ENCODE data around the gene PCNT. TPM values are rescaled to one million over a fixed set of nuclear protein-coding genes. Genes with fewer than 3 reads are reported as not detected.

PCNT gene
- polyA plus RNA-seq, 1 donor from 2014 or later: 28.2 TPM

DNA sequence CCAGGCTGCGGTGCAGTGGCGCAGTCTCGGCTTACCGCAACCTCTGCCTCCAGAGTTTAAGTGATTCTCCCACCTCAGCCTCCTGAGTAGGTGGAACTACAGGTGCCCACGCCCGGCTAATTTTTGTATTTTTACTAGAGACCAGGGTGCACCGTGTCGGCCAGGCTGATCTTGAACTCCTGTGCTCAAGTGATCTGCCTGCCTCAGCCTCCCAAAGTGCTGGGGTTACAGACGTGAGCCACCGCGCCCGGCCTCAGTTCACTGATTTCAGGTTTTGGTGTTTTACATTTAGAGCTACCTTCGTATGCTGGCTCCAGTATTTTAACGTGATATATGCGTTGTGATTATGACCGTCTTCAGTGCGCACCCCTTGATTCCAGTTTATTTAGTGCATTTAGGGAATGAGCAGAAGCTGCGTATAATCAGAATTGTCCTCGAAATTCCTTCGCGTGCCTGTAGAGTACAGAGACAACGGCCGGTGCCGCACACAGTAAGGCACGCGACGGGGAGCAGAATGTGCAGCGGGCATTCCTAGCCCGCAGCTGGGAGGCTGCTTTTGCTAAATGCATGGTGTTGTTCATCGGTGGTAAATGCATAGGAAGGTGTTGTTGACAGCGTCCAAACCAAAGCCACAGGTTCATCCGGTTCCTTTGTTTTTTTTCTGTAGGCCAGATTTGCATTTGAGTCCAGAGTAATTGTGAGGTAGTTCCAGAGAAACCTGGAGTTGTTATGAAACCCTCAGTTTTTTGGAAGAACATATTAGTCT is 85.9 kb downstream of the PCNT start:
- Histone ChIP-seq H3K4me2 (ENCODE audit: low read length) (no peak overlapping the region), H3K4me3 (ENCODE audit: low read length) (no peak overlapping the region), H3K27me3 (ENCODE audit: insufficient read depth, low read depth, low read length) (no peaks in the 10 kb centered on the region), H4K20me1 (ENCODE audit: insufficient read depth) (no peaks in the 10 kb centered on the region), H3K9me3 (ENCODE audit: low read length) (no peaks in the 10 kb centered on the region), H2AFZ (ENCODE audit: low read depth, low read length) (no peak overlapping the region), H3K36me3 (ENCODE audit: insufficient read depth, low read length) (no peaks in the 10 kb centered on the region), H3F3A (ENCODE audit: insufficient read depth, low read length, poor library complexity, severe bottlenecking) (no peaks in the 10 kb centered on the region), H3K9ac (ENCODE audit: low read length) (no peak overlapping the region), H3K9me2 (ENCODE audit: insufficient read depth, low read length) (no peaks in the 10 kb centered on the region), H3K27ac (ENCODE audit: low read length) (no peak overlapping the region), H3K79me2 (replicated peaks; ENCODE audit: insufficient read depth, low read length) (no peaks in the 10 kb centered on the region)
- TF ChIP-seq, protein P1, sequence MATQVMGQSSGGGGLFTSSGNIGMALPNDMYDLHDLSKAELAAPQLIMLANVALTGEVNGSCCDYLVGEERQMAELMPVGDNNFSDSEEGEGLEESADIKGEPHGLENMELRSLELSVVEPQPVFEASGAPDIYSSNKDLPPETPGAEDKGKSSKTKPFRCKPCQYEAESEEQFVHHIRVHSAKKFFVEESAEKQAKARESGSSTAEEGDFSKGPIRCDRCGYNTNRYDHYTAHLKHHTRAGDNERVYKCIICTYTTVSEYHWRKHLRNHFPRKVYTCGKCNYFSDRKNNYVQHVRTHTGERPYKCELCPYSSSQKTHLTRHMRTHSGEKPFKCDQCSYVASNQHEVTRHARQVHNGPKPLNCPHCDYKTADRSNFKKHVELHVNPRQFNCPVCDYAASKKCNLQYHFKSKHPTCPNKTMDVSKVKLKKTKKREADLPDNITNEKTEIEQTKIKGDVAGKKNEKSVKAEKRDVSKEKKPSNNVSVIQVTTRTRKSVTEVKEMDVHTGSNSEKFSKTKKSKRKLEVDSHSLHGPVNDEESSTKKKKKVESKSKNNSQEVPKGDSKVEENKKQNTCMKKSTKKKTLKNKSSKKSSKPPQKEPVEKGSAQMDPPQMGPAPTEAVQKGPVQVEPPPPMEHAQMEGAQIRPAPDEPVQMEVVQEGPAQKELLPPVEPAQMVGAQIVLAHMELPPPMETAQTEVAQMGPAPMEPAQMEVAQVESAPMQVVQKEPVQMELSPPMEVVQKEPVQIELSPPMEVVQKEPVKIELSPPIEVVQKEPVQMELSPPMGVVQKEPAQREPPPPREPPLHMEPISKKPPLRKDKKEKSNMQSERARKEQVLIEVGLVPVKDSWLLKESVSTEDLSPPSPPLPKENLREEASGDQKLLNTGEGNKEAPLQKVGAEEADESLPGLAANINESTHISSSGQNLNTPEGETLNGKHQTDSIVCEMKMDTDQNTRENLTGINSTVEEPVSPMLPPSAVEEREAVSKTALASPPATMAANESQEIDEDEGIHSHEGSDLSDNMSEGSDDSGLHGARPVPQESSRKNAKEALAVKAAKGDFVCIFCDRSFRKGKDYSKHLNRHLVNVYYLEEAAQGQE (IDR thresholded peaks at IDR 0.05; ENCODE audit: borderline replicate concordance): no peak
- TF ChIP-seq TAF1 (IDR thresholded peaks at IDR 0.05; ENCODE audit: low read depth) (no peak), EZH2 (IDR thresholded peaks at IDR 0.05; ENCODE audit: borderline replicate concordance, insufficient read depth, low read length, poor library complexity, severe bottlenecking) (no peak), EP300 (conservative IDR thresholded peaks at IDR 0.05; ENCODE audit: poor library complexity, severe bottlenecking) (no peak), SMC3 (conservative IDR thresholded peaks at IDR 0.05; ENCODE audit: poor library complexity) (no peak), MXI1 (conservative IDR thresholded peaks at IDR 0.05; ENCODE audit: poor library complexity, severe bottlenecking) (no peak), RAD21 (conservative IDR thresholded peaks at IDR 0.05) (no peak), POLR2AphosphoS5 (IDR thresholded peaks at IDR 0.05) (no peak)
- TF ChIP-seq, protein P2, sequence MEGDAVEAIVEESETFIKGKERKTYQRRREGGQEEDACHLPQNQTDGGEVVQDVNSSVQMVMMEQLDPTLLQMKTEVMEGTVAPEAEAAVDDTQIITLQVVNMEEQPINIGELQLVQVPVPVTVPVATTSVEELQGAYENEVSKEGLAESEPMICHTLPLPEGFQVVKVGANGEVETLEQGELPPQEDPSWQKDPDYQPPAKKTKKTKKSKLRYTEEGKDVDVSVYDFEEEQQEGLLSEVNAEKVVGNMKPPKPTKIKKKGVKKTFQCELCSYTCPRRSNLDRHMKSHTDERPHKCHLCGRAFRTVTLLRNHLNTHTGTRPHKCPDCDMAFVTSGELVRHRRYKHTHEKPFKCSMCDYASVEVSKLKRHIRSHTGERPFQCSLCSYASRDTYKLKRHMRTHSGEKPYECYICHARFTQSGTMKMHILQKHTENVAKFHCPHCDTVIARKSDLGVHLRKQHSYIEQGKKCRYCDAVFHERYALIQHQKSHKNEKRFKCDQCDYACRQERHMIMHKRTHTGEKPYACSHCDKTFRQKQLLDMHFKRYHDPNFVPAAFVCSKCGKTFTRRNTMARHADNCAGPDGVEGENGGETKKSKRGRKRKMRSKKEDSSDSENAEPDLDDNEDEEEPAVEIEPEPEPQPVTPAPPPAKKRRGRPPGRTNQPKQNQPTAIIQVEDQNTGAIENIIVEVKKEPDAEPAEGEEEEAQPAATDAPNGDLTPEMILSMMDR (IDR thresholded peaks at IDR 0.05; ENCODE audit: poor library complexity, severe bottlenecking): no peak

DNA sequence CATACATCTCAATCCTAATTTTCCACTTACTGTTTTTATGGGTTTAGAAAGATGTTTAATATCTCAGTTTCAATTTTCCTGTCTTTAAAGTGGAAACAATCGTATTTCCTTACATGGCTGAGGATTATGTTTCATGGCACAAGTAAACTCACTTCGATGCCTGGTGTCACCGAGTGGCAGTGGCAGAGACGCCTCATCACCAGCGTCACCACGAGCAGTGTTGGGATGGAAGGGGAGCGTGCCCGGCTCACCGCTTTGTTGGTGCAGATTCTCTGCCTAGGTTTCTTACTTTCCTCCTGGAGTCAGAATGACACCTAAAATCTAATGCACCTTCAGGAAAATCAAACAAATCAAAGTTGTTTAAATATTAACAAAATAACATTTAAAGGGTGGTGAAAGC is 86.6 kb downstream of the PCNT start:
- H3K79me2 ChIP-seq (replicated peaks; ENCODE audit: insufficient read depth, low read length): no peaks in the 10 kb centered on the region
- TF ChIP-seq, protein P1 (IDR thresholded peaks at IDR 0.05; ENCODE audit: borderline replicate concordance): no peak
- TF ChIP-seq EZH2 (IDR thresholded peaks at IDR 0.05; ENCODE audit: borderline replicate concordance, insufficient read depth, low read length, poor library complexity, severe bottlenecking) (no peak), SMC3 (conservative IDR thresholded peaks at IDR 0.05; ENCODE audit: poor library complexity) (no peak), TAF1 (IDR thresholded peaks at IDR 0.05; ENCODE audit: low read depth) (no peak), EP300 (conservative IDR thresholded peaks at IDR 0.05; ENCODE audit: poor library complexity, severe bottlenecking) (no peak), POLR2AphosphoS5 (IDR thresholded peaks at IDR 0.05) (no peak), RAD21 (conservative IDR thresholded peaks at IDR 0.05) (no peak), MXI1 (conservative IDR thresholded peaks at IDR 0.05; ENCODE audit: poor library complexity, severe bottlenecking) (no peak)
- TF ChIP-seq, protein P2 (IDR thresholded peaks at IDR 0.05; ENCODE audit: poor library complexity, severe bottlenecking): no peak
- no peaks in the 10 kb centered on the region for H3K9me2 ChIP-seq (ENCODE audit: insufficient read depth, low read length)
- H3K4me2 ChIP-seq (ENCODE audit: low read length): no peak overlapping the region
- no peaks in the 10 kb centered on the region for H3F3A ChIP-seq (ENCODE audit: insufficient read depth, low read length, poor library complexity, severe bottlenecking)
- no peak overlapping the region for H2AFZ ChIP-seq (ENCODE audit: low read depth, low read length)
- no peaks in the 10 kb centered on the region for H4K20me1 ChIP-seq (ENCODE audit: insufficient read depth)
- no peak overlapping the region for H3K27ac ChIP-seq (ENCODE audit: low read length)
- no peaks in the 10 kb centered on the region for H3K27me3 ChIP-seq (ENCODE audit: insufficient read depth, low read depth, low read length)
- H3K36me3 ChIP-seq (ENCODE audit: insufficient read depth, low read length): no peaks in the 10 kb centered on the region
- H3K9ac ChIP-seq (ENCODE audit: low read length): no peak overlapping the region
- H3K9me3 ChIP-seq (ENCODE audit: low read length): no peaks in the 10 kb centered on the region
- H3K4me3 ChIP-seq (ENCODE audit: low read length): no peak overlapping the region
